ENCODE data around the gene DIRAS1.

The DIRAS1 gene, protein sequence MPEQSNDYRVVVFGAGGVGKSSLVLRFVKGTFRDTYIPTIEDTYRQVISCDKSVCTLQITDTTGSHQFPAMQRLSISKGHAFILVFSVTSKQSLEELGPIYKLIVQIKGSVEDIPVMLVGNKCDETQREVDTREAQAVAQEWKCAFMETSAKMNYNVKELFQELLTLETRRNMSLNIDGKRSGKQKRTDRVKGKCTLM

DNA sequence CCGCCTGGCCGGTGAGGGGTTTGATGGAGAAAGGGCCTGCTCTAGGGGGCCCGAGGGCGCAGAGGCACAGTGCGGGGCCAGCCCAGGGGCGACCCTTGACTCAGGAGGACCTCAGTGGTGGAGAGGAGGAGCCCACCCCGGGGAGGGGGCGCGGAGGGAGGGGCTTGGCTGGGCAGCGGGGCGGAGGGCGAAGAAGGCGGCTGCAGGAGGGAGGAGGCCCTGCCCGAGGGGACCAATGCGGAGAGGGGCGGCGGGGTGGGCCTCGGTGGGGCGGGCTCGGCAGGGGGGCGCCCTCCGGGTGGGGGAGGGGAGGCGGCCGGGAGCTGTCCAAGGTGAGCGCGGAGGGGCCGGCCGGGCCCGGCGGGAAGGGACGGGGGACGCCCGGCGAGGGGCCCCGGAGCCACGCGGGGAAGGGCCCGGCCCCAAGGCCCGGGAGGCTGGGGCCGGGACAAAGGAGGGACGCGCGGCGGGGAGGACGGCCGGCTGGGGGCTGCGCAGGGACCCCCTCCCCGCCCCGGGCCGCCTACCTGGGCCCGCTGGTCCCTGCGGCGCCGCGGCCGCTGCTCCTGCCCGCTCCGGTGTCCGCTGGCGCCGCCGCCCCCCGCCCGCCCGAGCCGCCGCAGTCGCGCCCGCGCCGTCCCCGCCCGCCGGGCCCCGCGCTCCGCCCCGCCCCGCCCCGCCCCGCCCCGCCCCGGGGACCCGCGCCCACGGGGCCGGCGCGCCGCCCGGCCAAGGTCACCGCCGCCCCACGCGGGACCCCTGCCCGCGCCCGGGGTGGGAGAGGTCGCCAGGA lies at the start of gene DIRAS1:
TSS of gene DIRAS1 (minus strand) at position 596 of the 793 bp plus-strand sequence. CDS start 3,566 bp downstream, outside the sequence.
- DNase-seq = no peak

DNA sequence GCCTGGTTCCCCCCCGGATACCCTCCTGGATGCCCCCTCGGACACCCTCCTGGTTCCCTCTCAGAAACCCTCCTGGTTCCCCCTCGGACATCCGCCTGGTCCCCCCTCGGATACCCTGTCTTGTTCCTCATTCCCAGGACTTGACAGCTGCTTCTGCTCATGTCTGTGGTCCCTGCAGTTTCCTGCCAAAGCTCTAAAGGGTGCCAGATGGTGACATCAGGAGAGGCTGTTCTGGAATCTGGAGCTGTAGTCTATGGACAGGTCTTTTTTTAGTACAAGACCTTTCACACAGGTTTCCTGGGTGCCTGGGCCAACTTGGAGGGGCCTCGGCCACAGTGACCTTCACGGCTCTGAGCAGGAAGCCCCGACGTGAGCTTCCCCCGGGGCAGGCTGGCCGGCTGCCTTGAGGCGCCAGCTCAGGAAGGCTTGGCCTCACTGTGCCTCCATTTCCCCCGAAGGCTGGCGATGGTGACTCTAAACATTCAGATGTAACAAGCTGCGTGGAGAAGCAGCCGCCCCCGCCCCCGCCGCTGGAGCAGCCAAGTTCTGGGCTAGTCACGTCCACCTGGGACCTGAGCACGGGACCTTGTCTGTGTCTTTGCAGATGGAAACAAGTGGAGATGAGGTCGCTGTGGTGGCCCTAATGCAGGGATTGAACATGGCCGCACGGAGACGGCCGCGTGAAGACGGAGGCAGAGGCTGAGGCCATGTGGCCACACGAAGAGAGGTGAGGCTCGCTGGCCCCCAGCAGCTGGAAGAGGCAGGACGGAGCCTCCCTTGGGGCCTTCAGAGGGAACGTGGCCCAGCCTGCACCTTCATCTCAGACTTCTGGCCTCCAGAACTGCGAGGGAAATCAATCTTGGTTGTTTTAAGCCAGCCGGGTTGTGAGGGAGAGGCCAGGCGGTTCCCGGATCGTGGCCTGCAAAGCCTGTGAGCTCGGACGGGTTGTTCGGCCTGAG lies 49.2 kb upstream of the DIRAS1 start:
- no peak for DNase-seq

DNA sequence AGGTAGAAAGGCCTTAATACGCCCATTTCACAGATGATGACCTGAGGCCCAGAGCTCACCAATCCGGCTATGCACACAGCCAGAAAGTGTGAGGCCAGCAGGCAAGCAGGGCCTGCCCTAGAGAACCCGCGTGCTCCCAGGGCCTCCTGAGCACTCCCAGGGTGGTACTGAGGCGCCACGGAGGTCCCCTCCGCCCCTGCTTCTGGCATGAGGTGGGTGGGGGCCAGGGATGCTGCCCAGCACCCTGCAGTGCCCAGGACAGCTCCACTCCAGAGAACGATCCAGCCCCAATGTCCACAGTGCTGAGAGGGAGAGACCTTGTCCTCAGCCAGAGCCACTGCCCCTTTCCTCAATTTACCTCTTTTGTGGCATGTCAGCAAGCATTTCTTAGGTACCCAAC lies 48.0 kb upstream of the DIRAS1 start:
- DNase-seq = no peak

- no peak for DNase-seq
Measured at GRCh38 chr19:2768365-2769132, 47.4 kb upstream of the DIRAS1 start.

- no peak for DNase-seq
Measured at GRCh38 chr19:2767688-2768087, 46.5 kb upstream of the DIRAS1 start.

GRCh38 chr19:2766594-2767372 lies 45.6 kb upstream of the DIRAS1 start:
- DNase-seq = no peak

DNA sequence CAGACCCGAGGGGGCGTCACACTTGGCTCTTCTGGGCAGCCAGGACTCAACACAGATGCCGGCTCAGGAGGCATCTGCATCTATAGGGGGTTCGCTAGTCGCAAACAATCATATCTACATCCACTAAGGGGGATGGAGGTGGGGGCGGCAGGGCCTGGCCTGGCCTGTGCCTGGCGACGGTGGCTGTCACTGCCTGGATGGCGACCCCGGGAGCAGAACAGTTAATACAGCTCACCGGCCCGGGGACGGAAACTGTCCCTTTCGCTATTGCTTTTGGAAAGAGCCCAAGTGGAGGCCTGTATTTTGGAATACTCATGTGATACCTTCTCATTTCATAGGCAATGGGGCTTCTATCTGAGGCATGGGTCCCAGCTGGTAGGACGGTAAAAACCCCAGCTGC lies 44.2 kb upstream of the DIRAS1 start:
- no peak for DNase-seq

GRCh38 chr19:2764945-2765344 lies 43.8 kb upstream of the DIRAS1 start:
- no peak for DNase-seq

- no peak for DNase-seq
Measured at GRCh38 chr19:2763687-2764086, 42.5 kb upstream of the DIRAS1 start.

GRCh38 chr19:2762783-2763496 lies 41.8 kb upstream of the DIRAS1 start:
- DNase-seq = no peak

DNA sequence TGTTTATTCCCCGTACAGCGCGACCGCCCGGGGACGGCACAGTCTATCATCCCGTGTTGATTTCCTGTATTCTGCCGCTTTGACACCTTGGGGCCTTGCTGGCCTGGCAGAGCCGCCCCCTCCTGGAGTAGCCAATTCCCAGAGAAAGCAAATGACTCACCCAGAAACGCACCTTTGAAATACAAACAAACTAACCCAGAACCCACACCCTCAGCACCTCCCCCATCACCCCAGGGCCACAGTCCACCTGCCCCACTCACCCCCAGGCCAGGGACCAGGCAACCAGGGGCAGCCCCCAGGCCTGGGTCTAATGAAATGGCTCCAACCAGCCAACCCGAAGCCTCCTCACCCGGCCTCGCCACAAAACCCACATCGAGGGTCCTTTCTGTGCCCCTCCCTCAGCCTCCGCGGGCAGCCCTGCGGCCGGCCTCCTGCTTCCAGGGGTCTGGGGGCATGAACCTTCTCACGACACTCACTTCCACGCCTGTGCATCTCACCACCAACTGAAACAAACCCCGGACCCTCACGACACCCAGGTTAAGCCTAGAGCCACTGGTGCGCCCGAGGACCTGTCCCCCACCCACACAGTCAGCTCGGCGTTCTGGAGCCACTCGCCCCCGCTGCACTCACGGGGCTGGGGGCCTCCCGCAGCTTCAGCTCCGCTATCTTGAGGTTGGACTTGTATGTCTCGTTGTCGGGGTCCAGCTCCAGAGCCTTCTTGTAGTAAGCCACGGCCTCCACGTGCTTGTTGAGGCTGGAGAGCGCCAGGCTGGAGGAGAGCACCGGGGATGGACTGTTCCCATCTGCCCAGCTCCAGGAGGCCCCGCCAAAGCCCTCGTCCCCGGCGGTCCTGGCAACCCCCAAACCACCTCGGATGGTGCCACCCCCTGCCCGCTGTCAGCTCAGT lies 41.0 kb upstream of the DIRAS1 start:
- no peak for DNase-seq

DNA sequence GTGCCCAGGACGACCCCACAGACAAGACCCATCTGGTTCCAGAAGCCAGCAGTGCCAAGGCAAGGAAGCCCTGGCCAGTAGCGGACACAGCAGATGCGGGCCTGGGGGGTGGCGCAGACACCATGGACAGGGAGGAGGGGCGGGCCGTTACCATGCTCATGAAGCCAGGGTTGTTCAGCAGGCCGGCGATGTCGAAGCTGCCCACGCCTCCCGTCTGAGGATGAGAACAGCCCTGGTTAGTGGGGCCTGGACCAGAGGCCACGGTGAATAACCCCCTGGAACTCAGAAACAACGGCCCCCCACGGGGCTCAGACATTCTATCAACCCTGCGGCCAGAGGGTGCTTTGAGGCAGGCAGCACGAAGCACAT lies 40.1 kb upstream of the DIRAS1 start:
- DNase-seq = no peak

DNA sequence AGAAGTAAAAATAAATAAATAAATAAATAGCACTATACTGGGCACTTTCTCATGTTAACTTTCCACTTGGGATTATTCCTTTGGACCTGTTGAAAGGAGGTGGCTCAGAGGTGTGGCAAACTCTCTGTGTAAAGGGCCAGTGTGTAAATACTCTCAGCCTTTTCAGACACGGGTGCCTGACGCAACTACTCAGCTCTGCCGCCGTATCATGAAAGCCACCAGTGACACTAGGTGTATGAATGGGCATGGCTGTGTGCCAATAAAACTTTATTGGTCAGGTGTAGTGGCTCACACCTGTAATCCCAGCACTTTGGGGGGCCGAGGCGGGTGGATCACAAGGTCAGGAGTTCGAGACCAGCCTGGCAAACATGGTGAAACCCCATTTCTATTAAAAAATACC lies 38.8 kb upstream of the DIRAS1 start:
- no peak for DNase-seq

- no peak for DNase-seq
Measured at GRCh38 chr19:2759362-2759761, 38.2 kb upstream of the DIRAS1 start.

DNA sequence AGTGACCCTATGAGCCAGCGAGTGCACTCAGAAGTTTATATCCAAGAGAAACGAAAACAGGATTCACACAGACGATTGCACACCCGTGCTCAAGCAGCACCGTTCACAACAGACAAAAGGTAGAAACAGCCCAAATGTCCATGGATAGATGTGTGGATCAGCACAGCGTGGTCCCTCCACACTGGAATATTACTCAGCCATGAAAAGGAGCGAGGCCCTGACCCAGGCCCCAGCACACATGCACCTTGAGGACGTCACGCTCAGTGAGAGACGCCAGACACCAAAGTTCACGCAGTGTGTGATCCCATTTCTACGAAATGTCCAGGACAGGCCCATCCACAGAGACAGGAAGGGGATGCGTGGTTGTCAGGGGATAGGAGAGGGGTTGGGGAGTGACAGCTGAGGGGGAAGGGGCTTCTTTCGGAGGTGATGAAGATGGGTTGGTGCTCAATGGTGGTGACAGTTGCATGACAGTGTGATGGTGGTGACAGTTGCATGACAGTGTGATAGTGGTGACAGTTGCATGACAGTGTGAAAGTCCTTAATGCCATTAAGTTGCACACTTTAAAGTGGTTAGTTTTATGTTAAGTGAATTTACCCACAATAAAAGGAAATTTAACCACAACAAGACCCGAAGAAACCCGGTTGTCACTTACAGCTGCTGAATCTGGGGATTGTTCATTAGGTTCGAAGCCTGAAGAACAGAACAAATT lies 37.6 kb upstream of the DIRAS1 start:
- no peak for DNase-seq

GRCh38 chr19:2756921-2757881 lies 36.0 kb upstream of the DIRAS1 start:
- DNase-seq = no peak

DNA sequence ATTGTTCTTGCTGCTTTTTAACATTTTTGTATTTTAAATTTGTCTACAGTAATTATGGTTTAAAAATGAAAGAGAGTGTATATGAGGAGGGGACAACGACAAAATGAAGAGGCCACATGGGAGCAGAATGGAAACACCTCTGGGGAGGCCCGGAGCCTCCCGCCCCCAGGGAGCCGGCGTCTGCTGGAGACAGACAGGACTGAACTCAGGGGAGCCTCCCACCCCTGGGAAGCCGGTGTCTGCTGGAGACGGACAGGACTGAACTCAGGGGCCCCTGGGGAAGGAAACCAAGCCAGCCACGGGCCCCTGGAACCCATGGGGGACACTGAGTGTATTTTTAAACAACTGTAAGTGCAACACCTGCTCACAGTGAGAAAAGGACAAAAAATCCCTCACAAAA lies 35.3 kb upstream of the DIRAS1 start:
- no peak for DNase-seq

DNA sequence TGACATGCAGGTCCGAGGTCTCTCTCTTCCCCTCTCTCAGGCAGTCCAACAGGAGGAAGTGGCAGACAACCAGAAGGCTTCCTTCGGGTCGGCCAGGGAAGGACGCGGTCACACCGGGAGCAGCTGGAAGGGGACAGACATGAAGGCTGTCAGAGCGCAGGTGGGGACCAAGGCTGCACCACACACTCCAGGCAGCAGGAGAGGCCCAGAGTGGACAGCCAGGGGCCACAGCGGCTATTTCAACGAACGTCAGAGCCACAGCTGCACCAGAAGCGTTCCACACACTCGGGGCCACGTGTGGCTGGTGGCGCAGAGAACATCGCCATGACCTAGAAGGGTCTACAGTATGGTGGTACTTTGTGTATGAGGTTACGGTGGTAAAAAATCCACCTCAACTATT lies 34.6 kb upstream of the DIRAS1 start:
- no peak for DNase-seq

GRCh38 chr19:2755448-2755705 lies 34.2 kb upstream of the DIRAS1 start:
- DNase-seq = no peak
